Thyroid gland (tissue), 4 donors: ENCODE results near the gene HIVEP3. TPM values are rescaled to one million over a fixed set of nuclear protein-coding genes. Genes with fewer than 3 reads are reported as not detected.

Experiments used
- DNase-seq, 2 donors: peaks; one replicate each; pipeline ENCODE4 v3.0.0-alpha.2; 2019
- H3K27ac ChIP-seq, 3 donors: fragments of 200-600 bp; sonication (generic); 1 replicate in 2 of 3; 2 replicates in 1 of 3; pipeline ENCODE4 v1.5.1; 2016 to 2019; ENCODE audit warnings: mild to moderate bottlenecking in 1 of 3, moderate library complexity in 1 of 3
- H3K27me3 ChIP-seq: fragments of 200-600 bp; sonication (generic); one replicate; pipeline ENCODE4 v1.5.1; 2019
- H3K36me3 ChIP-seq, 2 donors: fragments of 200-600 bp; sonication (generic); one replicate each; pipeline ENCODE4 v1.5.1; 2016 to 2019
- H3K4me1 ChIP-seq, 2 donors: fragments of 200-600 bp; sonication (generic); one replicate each; pipeline ENCODE4 v1.5.1; 2017 to 2019
- H3K4me3 ChIP-seq, 3 donors: fragments of 200-600 bp; sonication (generic); replicated peaks in 1 of 3; 1 replicate in 2 of 3; 2 replicates in 1 of 3; pipeline ENCODE4 v1.5.1; 2016; ENCODE audit warnings: mild to moderate bottlenecking in 1 of 3
- H3K9me3 ChIP-seq: fragments of 200-600 bp; sonication (generic); one replicate; pipeline ENCODE4 v1.5.1; 2017
- POLR2A ChIP-seq, 2 donors: fragments of 450-650 bp; IDR thresholded peaks; one replicate each; pipeline ENCODE4 v1.6.1; 2017; ENCODE audit warnings: antibody characterized with exemption in 2 of 2, mild to moderate bottlenecking in 2 of 2, moderate library complexity in 1 of 2
- WGBS, 2 donors: methylation state at CpG; one replicate each; pipeline ENCODE4 v1.1.5; 2017; 5-methylcytosine and 5-hydroxymethylcytosine counted together
- intact Hi-C: fragments of 100-400 bp; cut with DNase I; formaldehyde crosslinking; loops from one replicate; pipeline ENCODE4 v1.15.1; 2023
- total RNA-seq, 4 donors: library from RNA; depleted of rRNA; stranded (reverse); fragments of >200 nt; gene quantifications; one replicate each; pipeline ENCODE4 v1.2.3, GENCODE V29; 2016
- TF ChIP-seq, protein P1 (sequence below), 6 experiments: fragments of 200-600 bp in 3 of 6; fragments of 450-650 bp in 3 of 6; sonication (generic) in 3 of 6; IDR thresholded peaks; one replicate each; pipeline ENCODE4 v1.5.1; 2016 to 2019; ENCODE audit warnings: antibody characterized with exemption in 6 of 6, mild to moderate bottlenecking in 2 of 6, inconsistent platforms in 1 of 6, moderate library complexity in 1 of 6

The HIVEP3 gene
- total RNA-seq, 4 donors from 2014 or later: 9.7 to 13.5 (median 12.5) TPM

GRCh38 chr1:41571041-41571440 is 347.7 kb downstream of the HIVEP3 start:
- H3K4me1 ChIP-seq: peaks cover 16 to 21% of the 10 kb centered on the region in 2 donors
- H3K27me3 ChIP-seq: no peaks in the 10 kb centered on the region
- no peak overlapping the region for H3K27ac ChIP-seq
- intact Hi-C loops: loop anchor here (10.0 kb wide), 1 partner anchor 224 kb away; no protein-coding TSS in a partner anchor
- no peak for DNase-seq
- H3K9me3 ChIP-seq: no peaks in the 10 kb centered on the region
- TF ChIP-seq, protein P1, sequence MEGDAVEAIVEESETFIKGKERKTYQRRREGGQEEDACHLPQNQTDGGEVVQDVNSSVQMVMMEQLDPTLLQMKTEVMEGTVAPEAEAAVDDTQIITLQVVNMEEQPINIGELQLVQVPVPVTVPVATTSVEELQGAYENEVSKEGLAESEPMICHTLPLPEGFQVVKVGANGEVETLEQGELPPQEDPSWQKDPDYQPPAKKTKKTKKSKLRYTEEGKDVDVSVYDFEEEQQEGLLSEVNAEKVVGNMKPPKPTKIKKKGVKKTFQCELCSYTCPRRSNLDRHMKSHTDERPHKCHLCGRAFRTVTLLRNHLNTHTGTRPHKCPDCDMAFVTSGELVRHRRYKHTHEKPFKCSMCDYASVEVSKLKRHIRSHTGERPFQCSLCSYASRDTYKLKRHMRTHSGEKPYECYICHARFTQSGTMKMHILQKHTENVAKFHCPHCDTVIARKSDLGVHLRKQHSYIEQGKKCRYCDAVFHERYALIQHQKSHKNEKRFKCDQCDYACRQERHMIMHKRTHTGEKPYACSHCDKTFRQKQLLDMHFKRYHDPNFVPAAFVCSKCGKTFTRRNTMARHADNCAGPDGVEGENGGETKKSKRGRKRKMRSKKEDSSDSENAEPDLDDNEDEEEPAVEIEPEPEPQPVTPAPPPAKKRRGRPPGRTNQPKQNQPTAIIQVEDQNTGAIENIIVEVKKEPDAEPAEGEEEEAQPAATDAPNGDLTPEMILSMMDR (IDR thresholded peaks at IDR 0.05): no peak
- no peak for TF ChIP-seq POLR2A (IDR thresholded peaks at IDR 0.05)
- no peak overlapping the region for H3K4me3 ChIP-seq
- 83 to 87% methylated on average over 3 of the region's 3 CpGs for WGBS, 2 donors
- no peaks in the 10 kb centered on the region for H3K36me3 ChIP-seq

DNA sequence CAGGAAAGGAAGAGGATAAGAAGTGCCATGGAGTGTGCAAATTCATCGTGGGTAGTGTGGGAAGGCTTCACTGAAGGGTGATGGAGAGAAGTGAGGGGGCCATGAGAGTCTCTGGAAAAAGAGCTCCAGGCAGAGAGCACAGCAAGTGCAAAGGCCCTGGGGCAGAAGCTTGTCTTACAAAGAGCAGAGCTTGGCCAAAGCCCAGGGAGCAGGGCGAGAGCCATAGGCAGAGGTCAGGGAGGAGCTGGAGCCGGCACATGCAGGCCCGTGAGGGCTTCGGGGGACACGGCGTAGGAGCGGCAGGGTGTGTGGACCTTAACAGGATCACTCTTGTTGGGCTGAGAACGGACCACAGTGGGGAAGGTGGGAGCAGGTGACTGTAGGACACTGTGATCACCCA is 350.5 kb downstream of the HIVEP3 start:
- Histone ChIP-seq H3K27ac (no peak overlapping the region), H3K36me3 (no peaks in the 10 kb centered on the region), H3K9me3 (no peaks in the 10 kb centered on the region), H3K4me1 (no peaks in the 10 kb centered on the region), H3K27me3 (no peaks in the 10 kb centered on the region), H3K4me3 (no peak overlapping the region)
- intact Hi-C loops: no loop called here
- no peak for TF ChIP-seq POLR2A (IDR thresholded peaks at IDR 0.05)
- TF ChIP-seq, protein P1 (IDR thresholded peaks at IDR 0.05): no peak
- WGBS, 2 donors: 94 to 96% methylated on average over 9 of the region's 9 CpGs
- DNase-seq: no peak

GRCh38 chr1:41566969-41567368 is 351.8 kb downstream of the HIVEP3 start:
- Histone ChIP-seq H3K4me3 (no peak overlapping the region), H3K27me3 (no peaks in the 10 kb centered on the region), H3K9me3 (no peaks in the 10 kb centered on the region), H3K4me1 (no peaks in the 10 kb centered on the region), H3K36me3 (no peaks in the 10 kb centered on the region), H3K27ac (no peak overlapping the region)
- intact Hi-C loops: no loop called here
- TF ChIP-seq, protein P1 (IDR thresholded peaks at IDR 0.05): no peak
- TF ChIP-seq POLR2A (IDR thresholded peaks at IDR 0.05): no peak
- DNase-seq: no peak
- WGBS, 2 donors: 100% methylated on average over 2 of the region's 2 CpGs

- Histone ChIP-seq H3K27me3 (no peaks in the 10 kb centered on the region), H3K4me1 (no peaks in the 10 kb centered on the region), H3K27ac (no peak overlapping the region), H3K9me3 (no peaks in the 10 kb centered on the region), H3K4me3 (no peak overlapping the region), H3K36me3 (no peaks in the 10 kb centered on the region)
- no peak for TF ChIP-seq POLR2A (IDR thresholded peaks at IDR 0.05)
- TF ChIP-seq, protein P1 (IDR thresholded peaks at IDR 0.05): no peak
- no peak for DNase-seq
- WGBS, 2 donors: 91 to 92% methylated on average over 5 of the region's 5 CpGs
- intact Hi-C loops: no loop called here
These were observed 352.3 kb downstream of the HIVEP3 start for GRCh38 chr1:41566274-41566885.

DNA sequence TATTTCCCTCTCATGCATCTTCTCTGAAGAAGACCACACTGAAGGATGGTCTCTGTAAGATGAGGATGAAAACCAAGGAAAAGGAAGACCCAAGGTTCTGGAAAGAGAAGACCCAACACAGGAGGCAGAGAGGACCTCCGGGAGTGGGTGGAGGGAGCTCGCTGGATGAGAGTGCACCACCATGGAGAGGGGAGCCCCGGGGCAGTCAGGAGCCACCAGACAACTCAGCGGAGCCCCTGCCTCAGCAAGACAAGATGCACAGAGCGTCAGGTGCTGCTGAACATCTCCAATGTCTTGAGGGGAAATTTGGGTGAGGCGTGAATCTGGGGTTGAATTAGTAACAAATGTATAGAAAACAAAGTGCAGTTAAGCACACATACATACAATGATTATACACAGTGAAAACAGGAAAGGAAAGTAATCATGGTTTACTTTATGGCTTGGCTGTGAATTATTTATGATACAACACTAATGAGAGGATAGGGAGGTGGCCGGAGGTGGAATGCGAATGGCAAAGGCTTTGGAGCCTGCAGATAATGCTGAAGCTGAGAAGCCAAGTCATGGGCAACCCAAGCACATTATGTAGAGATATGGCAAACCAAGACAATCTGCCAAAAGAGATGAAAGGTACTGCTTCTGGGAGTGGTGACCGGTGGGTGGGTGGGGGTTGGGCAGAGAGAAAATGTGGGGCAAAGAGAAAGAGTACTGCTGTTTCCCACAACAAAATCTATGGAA is 353.8 kb downstream of the HIVEP3 start:
- TF ChIP-seq POLR2A (IDR thresholded peaks at IDR 0.05): no peak
- TF ChIP-seq, protein P1 (IDR thresholded peaks at IDR 0.05): no peak
- no peaks in the 10 kb centered on the region for H3K36me3 ChIP-seq
- intact Hi-C loops: no loop called here
- no peak overlapping the region for H3K27ac ChIP-seq
- 92% methylated on average over 9 of the region's 9 CpGs for WGBS, 2 donors
- no peak overlapping the region for H3K4me3 ChIP-seq
- DNase-seq: no peak
- no peaks in the 10 kb centered on the region for H3K27me3 ChIP-seq
- no peaks in the 10 kb centered on the region for H3K4me1 ChIP-seq
- H3K9me3 ChIP-seq: no peaks in the 10 kb centered on the region
